Amniotic stem cell (primary cell): ENCODE data around the gene NKX2-2.

Source experiments
- DNase-seq: peaks from one replicate; lab custom pipeline; 2025; lab: John Stamatoyannopoulos, UW

The NKX2-2 gene

GRCh38 chr20:21521596-21522480 lies 8.0 kb upstream of the NKX2-2 start:
- DNase-seq = no peak

DNA sequence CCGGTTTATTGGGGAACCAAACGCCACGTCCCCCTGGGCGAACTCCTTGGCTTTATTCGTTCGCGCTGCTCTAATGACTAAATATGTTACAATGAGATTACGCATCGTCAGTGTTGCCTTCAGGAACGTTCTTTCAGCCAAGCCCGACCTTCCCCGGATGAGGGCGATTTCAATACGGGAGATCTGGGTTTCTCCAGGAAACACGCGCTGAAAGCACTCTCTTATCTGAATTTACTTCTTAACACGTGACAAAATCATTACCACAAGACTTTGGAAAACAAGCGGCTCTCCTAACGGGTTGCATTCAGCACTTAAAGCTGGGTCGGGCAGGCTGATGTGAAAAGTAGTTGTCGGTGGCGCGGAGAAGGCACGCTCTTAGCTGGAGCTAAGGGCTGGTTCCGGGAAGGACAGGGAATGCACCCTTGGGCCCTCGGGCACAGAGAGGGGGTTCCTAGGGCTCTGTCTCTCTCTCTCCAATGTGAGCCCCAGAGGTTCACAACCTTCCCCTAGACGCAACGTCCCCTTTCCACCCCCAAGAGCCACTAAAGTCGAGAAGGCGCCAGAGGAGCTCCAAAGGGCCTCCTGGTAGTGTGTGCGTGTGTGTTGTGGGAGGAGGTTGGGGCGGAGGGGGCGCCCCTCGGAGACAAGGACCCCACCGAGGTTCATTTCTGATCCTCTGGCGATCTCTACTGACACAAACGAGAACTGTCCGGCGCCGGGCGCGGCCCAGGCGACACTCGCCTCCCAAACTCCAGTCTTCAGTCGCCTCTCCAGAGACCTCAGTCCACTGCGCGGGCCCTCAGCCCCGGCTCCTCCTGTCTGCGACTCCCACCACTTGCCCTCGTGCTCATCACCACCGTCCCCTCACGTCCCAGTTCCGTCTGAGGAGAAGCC lies 7.1 kb upstream of the NKX2-2 start:
- DNase-seq = no peak

DNA sequence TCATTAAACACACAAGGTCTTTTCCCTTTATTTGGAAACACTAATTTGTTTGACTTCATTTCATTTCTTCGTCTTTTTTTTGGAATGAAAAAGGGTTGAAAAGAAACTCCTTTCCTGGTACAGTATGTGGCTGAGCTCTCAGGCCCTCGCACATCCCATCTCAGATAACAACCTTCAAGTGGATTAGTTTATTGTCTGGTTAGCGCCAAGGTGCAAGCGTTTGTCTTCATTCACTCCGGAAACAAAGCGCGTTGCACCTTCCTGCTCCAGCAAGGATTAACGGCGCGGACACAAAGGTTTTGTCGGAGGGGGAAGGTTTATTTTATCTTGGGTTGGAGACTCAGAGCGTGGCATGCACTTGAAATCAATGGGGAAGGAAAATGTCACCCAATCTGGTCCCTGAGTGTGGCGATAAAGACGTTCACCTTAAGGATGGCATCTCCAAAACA lies 5.3 kb upstream of the NKX2-2 start:
- no peak for DNase-seq

DNA sequence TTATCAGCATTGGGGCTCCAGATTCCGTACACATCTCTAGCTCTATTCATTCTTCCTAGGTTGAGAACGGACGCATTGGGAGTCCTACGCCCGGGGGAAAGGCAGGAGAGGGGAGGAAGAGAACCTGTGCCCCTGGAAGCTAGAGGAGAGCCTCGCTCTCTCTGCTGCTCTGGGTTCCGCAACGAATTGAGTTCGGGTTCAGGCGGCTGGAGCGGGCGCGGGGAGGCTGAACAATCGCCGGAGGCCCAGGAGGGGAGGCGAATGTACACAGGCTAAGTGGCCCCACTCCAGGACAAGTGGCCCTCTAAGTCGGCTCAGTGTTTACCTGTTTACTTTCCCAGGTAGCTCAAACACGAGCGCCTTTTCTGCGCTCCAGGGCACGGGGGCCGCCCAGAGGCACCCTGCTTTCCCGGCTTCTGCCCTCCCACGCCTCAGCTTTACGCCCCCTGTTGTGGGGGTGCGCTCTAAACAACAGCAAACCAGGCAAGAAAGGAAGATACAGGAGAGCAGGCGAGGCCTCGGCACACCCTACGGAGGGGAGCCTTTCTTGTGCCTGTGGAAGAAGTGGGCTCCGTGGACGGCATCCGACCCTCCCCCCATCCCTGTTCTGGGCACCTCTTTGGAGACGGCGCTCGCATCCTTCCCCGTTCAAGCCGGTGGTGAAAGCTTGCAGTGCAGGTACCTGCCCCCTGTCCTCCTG lies 4.6 kb upstream of the NKX2-2 start:
- DNase-seq = no peak

GRCh38 chr20:21517566-21518277 lies 3.9 kb upstream of the NKX2-2 start:
- DNase-seq = no peak

GRCh38 chr20:21516861-21517565 lies 3.1 kb upstream of the NKX2-2 start:
- DNase-seq = no peak

GRCh38 chr20:21516180-21516567 lies 2.3 kb upstream of the NKX2-2 start:
- no peak for DNase-seq

- no peak for DNase-seq
These were observed 1.7 kb upstream of the NKX2-2 start for GRCh38 chr20:21515300-21516179.

GRCh38 chr20:21514553-21515251 lies 838 bp upstream of the NKX2-2 start:
- no peak for DNase-seq

GRCh38 chr20:21513181-21513663 lies 642 bp downstream of the NKX2-2 start:
- no peak for DNase-seq

GRCh38 chr20:21512634-21513180 lies 1.2 kb downstream of the NKX2-2 start:
- no peak for DNase-seq

DNA sequence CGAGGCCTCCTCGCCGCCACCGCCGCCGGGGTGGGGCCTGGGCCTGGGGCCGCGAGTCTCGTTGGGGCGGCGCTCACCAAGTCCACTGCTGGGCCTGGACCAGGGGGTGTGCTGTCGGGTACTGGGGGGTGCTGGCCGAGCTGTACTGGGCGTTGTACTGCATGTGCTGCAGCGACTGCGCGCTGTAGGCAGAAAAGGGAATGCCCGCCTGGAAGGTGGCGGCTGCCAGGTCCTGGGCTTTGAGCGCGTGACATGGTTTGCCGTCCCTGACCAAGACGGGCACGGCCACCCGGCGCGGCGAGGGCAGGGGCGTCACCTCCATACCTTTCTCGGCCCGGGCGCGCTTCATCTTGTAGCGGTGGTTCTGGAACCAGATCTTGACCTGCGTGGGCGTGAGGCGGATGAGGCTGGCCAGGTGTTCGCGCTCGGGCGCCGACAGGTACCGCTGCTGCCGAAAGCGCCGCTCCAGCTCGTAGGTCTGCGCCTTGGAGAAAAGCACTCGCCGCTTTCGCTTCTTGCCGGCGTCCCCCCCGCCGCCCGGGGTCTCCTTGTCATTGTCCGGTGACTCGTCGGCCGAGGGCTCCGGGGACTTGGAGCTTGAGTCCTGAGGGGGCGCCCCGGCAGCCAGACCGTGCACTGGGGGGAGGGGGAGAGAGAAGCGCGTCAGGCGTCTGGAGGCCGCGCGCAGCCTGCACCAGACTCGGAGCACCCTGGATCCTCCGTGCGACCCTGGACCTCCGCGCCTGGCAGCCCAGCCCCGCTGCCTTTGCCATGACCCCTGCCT lies 1.8 kb downstream of the NKX2-2 start:
- DNase-seq = no peak

GRCh38 chr20:21511485-21511849 lies 2.4 kb downstream of the NKX2-2 start:
- DNase-seq = no peak

DNA sequence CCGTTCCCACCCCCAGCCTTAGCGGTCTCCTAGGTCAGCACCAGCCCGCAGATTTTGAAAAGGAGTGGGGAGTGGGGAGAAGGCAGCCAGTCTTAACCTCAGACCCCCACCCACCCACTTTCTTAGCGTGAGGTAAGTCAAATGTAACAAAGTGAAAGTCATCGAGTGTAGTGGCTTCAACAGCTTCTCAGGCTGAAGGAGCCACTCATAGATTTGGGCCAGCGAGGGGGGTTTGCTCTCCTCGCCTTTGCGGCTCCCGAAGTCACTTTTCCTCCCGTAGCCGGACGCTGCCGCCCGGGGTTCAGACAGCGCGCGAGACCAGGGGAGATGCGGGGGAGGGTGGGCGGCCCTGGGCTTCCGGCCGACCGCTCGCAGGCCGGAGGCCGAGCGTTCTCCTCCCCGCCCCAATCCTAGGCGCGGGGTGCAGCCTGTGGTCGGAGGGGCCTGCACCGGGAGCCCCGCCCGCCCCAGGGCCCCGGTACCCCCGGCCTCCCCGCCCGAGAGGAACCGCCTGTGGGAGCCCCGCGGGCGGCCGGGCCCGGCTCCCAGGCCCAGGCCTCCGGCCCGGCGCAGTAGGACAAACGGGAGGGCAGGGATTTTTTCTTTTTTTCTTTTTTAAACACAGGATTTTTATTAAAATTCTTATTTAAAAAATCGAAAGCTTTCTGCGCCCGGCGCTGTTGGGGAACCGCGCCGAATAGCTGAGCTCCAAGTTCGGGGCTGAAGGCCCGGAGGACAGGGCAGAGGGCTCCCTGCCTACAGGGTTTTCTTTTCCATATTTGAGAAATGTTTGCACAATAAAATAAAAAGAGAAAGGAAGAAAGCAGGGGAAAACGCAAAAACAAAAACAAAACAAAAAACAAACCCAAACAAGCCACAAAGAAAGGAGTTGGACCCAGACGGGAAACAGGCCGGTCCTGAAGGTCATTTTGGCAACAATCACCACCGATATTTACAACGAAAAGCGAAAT lies 3.2 kb downstream of the NKX2-2 start:
- no peak for DNase-seq

- DNase-seq = no peak
These were observed 4.1 kb downstream of the NKX2-2 start for GRCh38 chr20:21509597-21510371.

- DNase-seq = no peak
These were observed 4.7 kb downstream of the NKX2-2 start for GRCh38 chr20:21509079-21509596.
